BJ (cell line): ENCODE data around the gene CEP57L1. TPM values are rescaled to one million over a fixed set of nuclear protein-coding genes. Genes with fewer than 3 reads are reported as not detected.

ENCODE experiments used
- CTCF ChIA-PET: fragments of 350-600 bp; formaldehyde crosslinking; extraction: SDS; loops from one replicate; lab custom pipeline; 2021; ENCODE audit warnings: antibody characterized with exemption, inconsistent platforms; lab: Yijun Ruan, JAX
- POLR2A ChIA-PET: fragments of 300-600 bp; sonication (Branson Sonifier 250); formaldehyde crosslinking; extraction: SDS; loops from one replicate; lab custom pipeline; 2021; ENCODE audit warnings: antibody characterized with exemption; lab: Charles Lee
- DNase-seq: peaks from one replicate; pipeline ENCODE4 v3.0.0-alpha.2; 2011; ENCODE audit warnings: low read depth
- H3K27me3 ChIP-seq: 2 replicates; pipeline ENCODE4 v1.6.0; 2011; ENCODE audit warnings: low read length; ENCODE audit not compliant: control insufficient read depth, insufficient read depth
- H3K36me3 ChIP-seq: 2 replicates; pipeline ENCODE4 v1.5.1; 2011; ENCODE audit warnings: low read length; ENCODE audit not compliant: control insufficient read depth, insufficient read depth
- H3K4me3 ChIP-seq: 2 replicates; pipeline ENCODE4 v1.5.1; 2011; ENCODE audit warnings: low read depth, mild to moderate bottlenecking, control low read depth, low read length
- CTCF ChIP-seq: IDR thresholded peaks from 2 replicates; pipeline ENCODE4 v1.5.1; 2011; ENCODE audit warnings: low read depth, mild to moderate bottlenecking, control low read depth, inconsistent platforms, low read length, moderate library complexity; ENCODE audit not compliant: insufficient read depth
- polyA plus RNA-seq: library from polyadenylated mRNA; depleted of rRNA; stranded (reverse); fragments of >200 nt; gene quantifications from 2 replicates; pipeline ENCODE4 v1.2.3, GENCODE V29; 2011

The CEP57L1 gene
- polyA plus RNA-seq, 1 experiment, result 11.2 TPM

GRCh38 chr6:109170333-109170732, 75.0 kb downstream of the CEP57L1 start:
- ChIA-PET CTCF (interaction anchor here (0.7 kb wide), 1 partner anchor 17 kb away, joined by 5 read pairs; no protein-coding TSS in a partner anchor), POLR2A (no interaction called here)
- no peak for TF ChIP-seq CTCF
- Histone ChIP-seq H3K4me3 (no peak overlapping the region), H3K36me3 (no peaks in the 10 kb centered on the region), H3K27me3 (no peaks in the 10 kb centered on the region)
- DNase-seq, result no peak

- CTCF ChIA-PET, result interaction anchor here (0.8 kb wide), 1 partner anchor 211 kb away, joined by 3 read pairs; no protein-coding TSS in a partner anchor
These were observed 76.9 kb downstream of the CEP57L1 start for GRCh38 chr6:109172101-109172746.

GRCh38 chr6:109174916-109175315, 79.6 kb downstream of the CEP57L1 start:
- Histone ChIP-seq H3K36me3 (no peaks in the 10 kb centered on the region), H3K27me3 (0 out of 2 replicates have a peak, but pooled peaks cover 1% of the 10 kb centered on the region), H3K4me3 (no peak overlapping the region)
- DNase-seq, result peak; percentile 81
- no peak for TF ChIP-seq CTCF
- POLR2A ChIA-PET, result no interaction called here
- CTCF ChIA-PET, result interaction anchor here (1.1 kb wide), 1 partner anchor 13 kb away, joined by 4 read pairs; no protein-coding TSS in a partner anchor

More at GRCh38 chr6:109172101-109172746, 76.9 kb downstream of the CEP57L1 start:
- POLR2A ChIA-PET, result no interaction called here
- Histone ChIP-seq H3K36me3 (no peaks in the 10 kb centered on the region), H3K27me3 (no peaks in the 10 kb centered on the region), H3K4me3 (no peak overlapping the region)
- no peak for DNase-seq
- no peak for TF ChIP-seq CTCF

GRCh38 chr6:109178921-109179320, 83.6 kb downstream of the CEP57L1 start:
- POLR2A ChIA-PET, result no interaction called here
- no peaks in the 10 kb centered on the region for H3K36me3 ChIP-seq
- DNase-seq, result no peak
- peaks cover 3% of the 10 kb centered on the region; the same call in 1 of the 2 replicates for H3K27me3 ChIP-seq
- H3K4me3 ChIP-seq, result no peak overlapping the region
- no peak for TF ChIP-seq CTCF
- CTCF ChIA-PET, result interaction anchor here (1.3 kb wide), 1 partner anchor 9 kb away, joined by 5 read pairs; no protein-coding TSS in a partner anchor

- peaks cover 5% of the 10 kb centered on the region; the same call in 1 of the 2 replicates for H3K27me3 ChIP-seq
- POLR2A ChIA-PET, result no interaction called here
- CTCF ChIA-PET, result interaction anchor here (1.3 kb wide), 1 partner anchor 8 kb away, joined by 5 read pairs; no protein-coding TSS in a partner anchor
- DNase-seq, result no peak
- H3K4me3 ChIP-seq, result no peak overlapping the region
- no peaks in the 10 kb centered on the region for H3K36me3 ChIP-seq
- no peak for TF ChIP-seq CTCF
These were observed 84.2 kb downstream of the CEP57L1 start for GRCh38 chr6:109179507-109179906.
